ENCODE data around the gene MFSD6L.

Gene MFSD6L

DNA sequence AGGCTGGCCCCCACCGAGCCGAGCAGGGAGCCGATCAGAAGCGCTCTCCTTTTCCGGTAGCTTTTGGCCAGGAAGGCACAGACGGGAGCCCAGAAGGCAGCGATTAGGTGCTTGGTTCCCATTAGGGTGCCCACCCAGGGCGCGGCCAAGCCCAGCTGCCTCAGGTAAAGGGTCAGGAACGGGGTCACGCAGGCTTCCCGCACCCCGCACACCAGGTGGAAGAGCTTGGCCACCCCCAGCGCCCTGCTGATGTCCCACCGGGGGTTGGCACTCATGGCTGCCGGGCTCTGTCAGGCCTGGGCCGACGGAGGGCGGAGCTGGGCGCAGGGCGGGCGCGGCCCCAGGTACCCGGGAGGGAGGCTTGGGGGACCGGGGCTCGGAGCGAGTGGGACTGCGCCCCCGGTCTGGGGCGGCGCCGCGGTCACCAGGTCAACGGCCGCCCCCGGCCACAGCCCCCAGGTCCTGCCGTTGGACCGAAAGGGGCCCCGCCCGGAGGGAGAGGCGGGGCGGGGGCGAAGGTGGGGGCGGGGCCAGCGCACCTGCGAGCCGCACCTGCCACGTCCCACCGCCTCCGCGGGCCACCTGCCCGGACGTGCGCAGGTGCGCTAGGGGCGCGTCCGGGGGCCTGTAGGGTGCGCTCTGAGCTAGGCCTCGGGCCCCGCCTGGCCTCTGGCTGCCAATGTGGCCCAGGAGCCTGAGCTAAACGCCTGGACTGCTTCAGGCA lies at the start of gene MFSD6L:
Gene MFSD6L (minus strand): TSS at position 520 of the 724 bp plus-strand sequence. CDS start 245 bp downstream, at position 275.
- DNase-seq, result no peak

DNA sequence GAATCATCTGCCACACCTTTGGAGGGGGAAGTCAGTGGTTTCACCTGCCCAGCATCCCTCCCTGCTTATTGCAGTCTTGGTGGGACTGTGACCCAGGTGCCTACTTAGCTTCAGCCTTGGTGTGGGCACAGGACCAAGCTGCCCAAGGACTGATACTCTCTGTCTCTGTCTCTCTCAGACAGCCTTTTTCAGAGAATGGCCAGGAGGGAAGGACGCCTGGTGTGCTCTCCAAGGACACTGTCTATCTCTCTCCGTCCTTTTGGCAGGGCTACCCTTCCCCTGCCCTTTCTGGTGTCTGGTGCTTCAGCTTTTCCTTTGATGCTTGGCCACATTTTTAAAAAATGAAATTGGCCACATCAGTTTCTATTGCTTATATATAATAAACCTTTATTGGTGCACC lies 48.7 kb upstream of the MFSD6L start:
- DNase-seq, result no peak

DNA sequence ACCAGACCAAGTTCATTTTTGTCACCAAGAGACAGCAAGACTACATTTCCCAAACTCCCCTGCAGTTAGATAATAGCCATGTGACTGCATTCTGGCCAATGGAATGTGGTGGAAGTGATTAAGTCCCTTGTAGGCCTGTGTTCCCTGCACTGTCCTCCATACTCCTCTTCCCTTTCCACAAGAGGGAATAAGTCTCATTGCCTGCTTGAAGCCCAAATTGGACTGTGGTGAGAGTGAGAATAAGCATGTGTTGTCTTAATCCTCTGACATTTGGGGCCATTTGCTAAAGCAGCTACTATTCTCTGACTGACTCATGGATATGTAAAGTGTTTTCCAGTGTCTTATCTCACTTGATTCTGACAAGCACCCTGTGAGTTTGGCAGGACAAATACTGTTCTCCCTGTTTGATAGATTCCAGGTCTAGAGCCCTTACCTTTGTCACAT lies 47.6 kb upstream of the MFSD6L start:
- DNase-seq, result no peak

- no peak for DNase-seq
Measured at GRCh38 chr17:8844229-8845218, 45.4 kb upstream of the MFSD6L start.

- no peak for DNase-seq
Measured at GRCh38 chr17:8843344-8843743, 44.2 kb upstream of the MFSD6L start.

GRCh38 chr17:8841844-8842243 lies 42.7 kb upstream of the MFSD6L start:
- DNase-seq, result no peak

DNA sequence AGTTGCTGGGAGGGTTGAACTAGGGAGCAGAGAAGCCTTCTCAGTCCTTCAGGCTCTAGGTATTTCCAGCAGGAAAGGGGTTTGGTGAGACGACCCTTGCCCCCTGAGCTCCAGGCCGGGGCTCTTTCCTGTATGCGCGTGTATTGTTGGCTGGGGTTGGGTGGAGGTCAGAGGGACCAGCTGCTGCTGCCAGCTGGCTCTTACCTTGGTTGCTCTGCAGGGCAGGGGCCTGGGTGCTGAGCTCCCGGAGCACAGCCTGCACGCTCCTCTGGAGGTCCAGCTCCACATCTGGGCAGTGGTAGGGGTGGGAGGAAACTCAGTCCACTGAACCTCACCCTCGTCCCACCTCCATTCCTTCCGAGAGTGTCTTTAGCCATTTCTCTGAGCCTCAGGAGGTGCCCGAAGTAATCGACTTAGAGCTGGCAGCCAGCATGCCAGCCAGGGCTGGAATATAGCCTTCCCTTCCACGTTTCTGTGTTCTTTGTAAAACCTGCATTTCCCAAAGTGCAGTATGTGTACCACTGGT lies 40.3 kb upstream of the MFSD6L start:
- DNase-seq, result no peak

DNA sequence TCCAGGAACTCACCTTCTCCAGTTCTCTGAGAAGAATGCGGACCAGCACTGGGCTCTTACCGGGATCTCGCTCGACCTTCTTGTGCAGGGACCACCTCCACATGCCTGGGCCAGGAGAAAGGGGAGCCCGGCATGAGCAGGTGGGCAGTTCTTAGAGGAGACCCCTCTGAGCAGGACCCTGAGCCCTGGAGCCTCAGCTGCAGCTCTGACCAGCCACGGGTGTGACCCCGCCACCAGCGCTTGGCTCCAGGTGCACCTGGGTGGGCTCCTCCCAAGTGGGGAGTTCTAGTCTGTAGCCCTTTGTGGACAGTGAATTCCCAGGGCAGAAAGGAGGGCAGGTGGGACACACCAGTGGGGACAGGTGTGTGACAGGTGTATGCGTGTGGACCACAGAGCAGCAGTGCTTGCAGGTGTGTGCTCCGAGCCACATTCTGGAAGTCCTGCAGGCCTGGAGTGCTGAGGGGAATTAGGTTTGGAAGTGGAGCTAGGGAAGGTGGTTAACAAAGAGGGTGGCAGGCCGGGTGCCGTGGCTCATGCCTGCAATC lies 39.5 kb upstream of the MFSD6L start:
- no peak for DNase-seq

GRCh38 chr17:8837563-8838075 lies 38.5 kb upstream of the MFSD6L start:
- DNase-seq, result no peak

- no peak for DNase-seq
Measured at GRCh38 chr17:8836821-8837562, 37.8 kb upstream of the MFSD6L start.

- DNase-seq, result no peak
Measured at GRCh38 chr17:8835631-8836364, 36.6 kb upstream of the MFSD6L start.

- no peak for DNase-seq
Measured at GRCh38 chr17:8835106-8835505, 35.9 kb upstream of the MFSD6L start.

DNA sequence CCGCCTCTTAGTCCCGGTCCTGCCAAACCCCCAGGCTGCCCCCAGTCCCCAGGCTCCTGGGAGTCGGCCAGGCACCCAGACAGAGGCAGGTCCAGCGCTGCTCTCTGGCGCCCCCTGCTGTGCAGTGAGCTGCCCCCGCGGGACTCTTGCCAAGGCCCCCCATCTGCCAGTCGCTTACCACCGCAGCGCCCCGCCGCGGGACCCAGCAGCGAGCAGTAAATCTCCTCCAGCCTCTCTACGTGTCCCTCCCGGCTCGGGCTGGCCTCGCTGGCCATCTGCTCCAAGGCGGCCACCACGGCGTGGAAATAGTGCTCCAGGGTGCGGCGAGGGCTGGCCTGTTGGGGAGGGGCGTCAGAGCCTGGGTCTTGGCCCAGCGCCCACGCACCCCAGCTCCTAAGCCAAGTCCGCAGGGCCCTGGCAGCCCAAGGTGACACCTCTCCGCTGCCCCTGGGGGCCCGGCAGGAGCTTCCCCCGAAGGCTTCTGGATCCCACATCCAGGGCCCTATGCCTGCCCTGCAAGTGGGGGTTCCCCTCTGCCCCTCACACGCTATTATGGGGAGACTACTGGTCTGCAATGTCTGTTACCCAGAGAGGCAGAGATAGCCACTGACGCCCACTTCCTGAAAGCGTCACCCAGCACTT lies 33.7 kb upstream of the MFSD6L start:
- peak; percentile 40 to 55 for DNase-seq

DNA sequence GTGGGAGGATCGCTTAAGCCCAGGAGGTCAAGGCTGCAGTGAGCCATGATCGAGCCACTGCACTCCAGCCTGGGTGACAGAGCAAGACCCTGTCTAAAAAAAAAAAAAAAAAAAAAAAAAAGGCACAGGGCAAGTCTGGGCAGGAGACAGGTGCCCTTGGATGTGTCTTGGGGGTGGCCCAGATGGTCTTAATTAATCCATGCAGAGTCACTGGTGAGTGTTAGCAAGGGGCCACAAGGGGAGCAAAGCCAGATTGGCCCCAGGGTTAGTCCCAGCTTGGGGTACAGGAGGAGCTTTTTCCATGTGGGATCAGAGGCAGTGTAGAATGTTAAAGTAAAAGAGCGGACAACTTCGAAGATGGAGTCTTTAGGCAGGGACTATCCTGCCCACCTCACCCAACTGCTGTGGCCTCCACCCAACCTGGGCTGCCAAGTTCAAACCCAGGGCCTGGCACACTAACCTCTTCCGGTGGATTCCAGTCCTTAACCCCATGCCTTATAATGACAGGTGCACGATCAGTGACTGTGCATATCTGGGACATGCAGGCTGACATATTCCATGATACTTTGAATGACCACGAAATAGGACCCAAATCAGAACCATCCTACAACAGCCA lies 32.2 kb upstream of the MFSD6L start:
- no peak for DNase-seq

- no peak for DNase-seq
Measured at GRCh38 chr17:8830141-8830540, 31.0 kb upstream of the MFSD6L start.

GRCh38 chr17:8829036-8829941 lies 30.1 kb upstream of the MFSD6L start:
- no peak for DNase-seq

GRCh38 chr17:8828517-8828875 lies 29.3 kb upstream of the MFSD6L start:
- no peak for DNase-seq

GRCh38 chr17:8826808-8827435 lies 27.8 kb upstream of the MFSD6L start:
- no peak for DNase-seq

- no peak for DNase-seq
Measured at GRCh38 chr17:8825802-8826201, 26.6 kb upstream of the MFSD6L start.
